NCI-H1930 (cell line): ENCODE results near the gene MAML3.

ENCODE experiments used
- DNase-seq, 2 experiments: peaks; one replicate each; lab custom pipeline; 2025; lab: John Stamatoyannopoulos, UW

MAML3 gene

GRCh38 chr4:139865537-139865936, 288.4 kb downstream of the MAML3 start:
- DNase-seq: no peak

GRCh38 chr4:139863531-139863930, 290.5 kb downstream of the MAML3 start:
- no peak for DNase-seq

GRCh38 chr4:139861471-139861870, 292.5 kb downstream of the MAML3 start:
- DNase-seq: no peak

GRCh38 chr4:139860435-139861024, 293.5 kb downstream of the MAML3 start:
- DNase-seq: no peak

- DNase-seq: no peak
These were observed 294.1 kb downstream of the MAML3 start for GRCh38 chr4:139859876-139860275.

- no peak for DNase-seq
These were observed 295.4 kb downstream of the MAML3 start for GRCh38 chr4:139858436-139859205.

GRCh38 chr4:139857977-139858376, 296.0 kb downstream of the MAML3 start:
- no peak for DNase-seq

GRCh38 chr4:139857021-139857420, 297.0 kb downstream of the MAML3 start:
- no peak for DNase-seq

GRCh38 chr4:139854668-139855403, 299.1 kb downstream of the MAML3 start:
- no peak for DNase-seq

- DNase-seq: no peak
These were observed 300.7 kb downstream of the MAML3 start for GRCh38 chr4:139853309-139853708.

- DNase-seq: no peak
These were observed 301.2 kb downstream of the MAML3 start for GRCh38 chr4:139852612-139853269.

GRCh38 chr4:139851639-139852038, 302.3 kb downstream of the MAML3 start:
- DNase-seq: no peak

GRCh38 chr4:139851133-139851532, 302.9 kb downstream of the MAML3 start:
- DNase-seq: no peak

- no peak for DNase-seq
These were observed 304.8 kb downstream of the MAML3 start for GRCh38 chr4:139849219-139849618.

- DNase-seq: no peak
These were observed 306.0 kb downstream of the MAML3 start for GRCh38 chr4:139848028-139848427.

- DNase-seq: no peak
These were observed 306.4 kb downstream of the MAML3 start for GRCh38 chr4:139847602-139848001.

GRCh38 chr4:139846766-139847165, 307.2 kb downstream of the MAML3 start:
- DNase-seq: no peak

GRCh38 chr4:139845453-139846093, 308.4 kb downstream of the MAML3 start:
- no peak for DNase-seq

GRCh38 chr4:139844459-139845036, 309.4 kb downstream of the MAML3 start:
- DNase-seq: no peak

- DNase-seq: no peak
These were observed 309.9 kb downstream of the MAML3 start for GRCh38 chr4:139844057-139844456.

- no peak for DNase-seq
These were observed 310.3 kb downstream of the MAML3 start for GRCh38 chr4:139843641-139844040.
